Superior temporal gyrus (tissue), 1 donor: Measurements from ENCODE around the gene OXA1L.
"Not testable (repeated sequence)": the region's sequence is repeated elsewhere in the genome, so short reads cannot be mapped to it uniquely, and the experiment has no call there.

ENCODE experiments used
- DNase-seq: peaks from one replicate; pipeline ENCODE4 v3.0.0-alpha.2; 2016; ENCODE audit errors: extremely low spot score

OXA1L gene

GRCh38 chr14:22768947-22769346, 2.5 kb downstream of the OXA1L start:
- DNase-seq = no peak

DNA sequence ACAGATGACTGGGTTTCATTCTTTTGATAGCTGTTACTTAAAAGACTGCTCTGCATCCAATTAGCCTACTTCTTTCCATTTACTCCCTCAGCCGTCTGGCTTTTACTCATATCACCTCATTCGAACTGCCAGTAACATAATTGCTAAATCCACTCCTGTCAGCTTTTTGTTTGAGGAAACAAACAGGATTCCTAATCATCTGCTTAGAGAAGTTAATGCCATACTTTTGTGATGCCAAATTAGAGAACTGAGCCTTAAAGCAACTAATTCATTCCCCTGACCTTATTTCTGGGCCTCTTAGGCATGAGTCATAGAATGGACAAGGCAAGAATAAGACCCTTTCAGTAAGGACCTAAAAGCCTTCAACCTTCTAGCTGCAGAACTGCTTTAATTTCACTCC, 2.9 kb downstream of the OXA1L start:
- no peak for DNase-seq

DNA sequence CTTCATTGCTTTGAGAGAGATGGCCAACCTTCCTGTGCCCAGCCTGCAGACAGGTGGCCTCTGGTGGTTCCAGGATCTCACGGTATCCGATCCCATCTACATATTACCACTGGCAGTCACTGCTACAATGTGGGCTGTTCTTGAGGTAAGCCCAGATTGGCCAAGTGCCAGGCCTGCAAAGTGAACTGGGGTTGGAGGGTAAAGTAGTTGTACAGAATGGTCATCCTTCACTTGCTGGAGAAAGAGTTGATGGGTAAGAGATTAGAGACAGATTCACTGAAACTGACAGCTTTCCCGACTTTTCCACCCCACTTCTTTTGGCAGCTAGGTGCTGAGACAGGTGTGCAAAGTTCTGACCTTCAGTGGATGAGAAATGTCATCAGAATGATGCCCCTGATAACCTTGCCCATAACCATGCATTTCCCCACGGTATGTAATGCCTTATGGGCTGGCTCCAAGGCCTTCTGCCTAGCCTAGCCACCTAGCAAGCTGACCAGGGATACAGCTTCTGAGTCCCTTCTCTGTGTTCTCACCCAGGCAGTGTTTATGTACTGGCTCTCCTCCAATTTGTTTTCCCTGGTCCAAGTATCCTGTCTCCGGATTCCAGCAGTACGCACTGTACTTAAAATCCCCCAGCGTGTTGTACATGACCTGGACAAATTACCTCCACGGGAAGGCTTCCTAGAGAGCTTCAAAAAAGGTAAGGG, 4.1 kb downstream of the OXA1L start:
- no peak for DNase-seq

DNA sequence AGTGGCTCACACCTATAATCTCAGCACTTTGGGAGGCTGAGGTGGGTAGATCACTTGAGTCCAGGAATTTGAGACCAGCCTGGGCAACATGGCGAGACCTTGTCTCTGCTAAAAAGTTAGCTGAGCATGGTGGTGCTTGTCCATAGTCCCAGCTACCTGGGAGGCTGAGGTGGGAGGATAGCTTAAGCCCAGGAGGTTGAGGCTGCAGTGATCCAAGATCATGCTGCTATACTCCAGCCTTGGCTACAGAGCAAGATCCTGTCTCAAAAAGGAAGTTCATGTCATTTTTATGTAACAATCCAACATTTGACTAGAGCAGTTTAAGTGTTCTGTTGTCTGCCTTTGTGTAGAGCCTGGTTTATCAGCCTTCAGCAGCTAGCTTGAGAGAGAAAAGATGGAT, 6.2 kb downstream of the OXA1L start:
- no peak for DNase-seq

DNA sequence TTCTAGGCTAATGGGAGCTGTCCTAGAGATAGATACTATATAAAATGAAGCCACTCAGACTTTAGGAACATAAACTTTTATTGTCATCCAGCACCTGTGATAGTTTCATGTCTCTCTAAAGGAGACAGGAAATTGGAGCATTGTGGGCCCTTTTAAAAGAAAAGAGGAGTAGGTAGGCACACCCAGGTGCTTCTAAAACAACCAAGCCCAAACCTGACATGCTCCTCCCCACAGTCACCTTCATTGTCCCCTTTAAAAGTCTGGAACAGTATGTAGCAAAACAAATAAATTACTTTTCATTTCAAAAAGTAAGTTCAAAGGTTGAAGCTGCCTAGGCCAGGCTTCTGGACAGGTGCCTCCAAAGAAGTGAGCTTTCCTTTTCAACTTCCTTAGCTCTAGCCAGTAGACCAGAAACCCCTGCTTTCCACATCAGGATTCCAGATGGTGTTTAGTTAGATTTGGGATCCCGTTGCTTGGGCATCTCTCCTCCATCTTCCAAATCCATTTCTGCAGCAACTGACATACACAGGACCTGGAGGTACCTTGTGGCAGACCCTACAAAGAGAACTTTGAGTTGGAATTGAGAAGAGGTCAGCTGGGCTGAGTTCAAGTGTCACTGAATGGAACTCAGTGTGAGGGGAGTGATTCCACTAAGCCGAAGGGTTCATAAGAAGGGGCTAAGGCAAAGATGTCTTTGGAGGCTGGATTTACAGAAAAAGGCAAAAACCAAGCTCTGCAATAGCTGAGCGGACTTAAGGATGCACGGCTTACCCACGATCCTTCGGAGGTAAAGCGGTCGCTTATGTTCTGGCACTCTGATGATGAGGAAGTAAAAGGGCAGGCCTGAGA, 6.9 kb downstream of the OXA1L start:
- no peak for DNase-seq

DNA sequence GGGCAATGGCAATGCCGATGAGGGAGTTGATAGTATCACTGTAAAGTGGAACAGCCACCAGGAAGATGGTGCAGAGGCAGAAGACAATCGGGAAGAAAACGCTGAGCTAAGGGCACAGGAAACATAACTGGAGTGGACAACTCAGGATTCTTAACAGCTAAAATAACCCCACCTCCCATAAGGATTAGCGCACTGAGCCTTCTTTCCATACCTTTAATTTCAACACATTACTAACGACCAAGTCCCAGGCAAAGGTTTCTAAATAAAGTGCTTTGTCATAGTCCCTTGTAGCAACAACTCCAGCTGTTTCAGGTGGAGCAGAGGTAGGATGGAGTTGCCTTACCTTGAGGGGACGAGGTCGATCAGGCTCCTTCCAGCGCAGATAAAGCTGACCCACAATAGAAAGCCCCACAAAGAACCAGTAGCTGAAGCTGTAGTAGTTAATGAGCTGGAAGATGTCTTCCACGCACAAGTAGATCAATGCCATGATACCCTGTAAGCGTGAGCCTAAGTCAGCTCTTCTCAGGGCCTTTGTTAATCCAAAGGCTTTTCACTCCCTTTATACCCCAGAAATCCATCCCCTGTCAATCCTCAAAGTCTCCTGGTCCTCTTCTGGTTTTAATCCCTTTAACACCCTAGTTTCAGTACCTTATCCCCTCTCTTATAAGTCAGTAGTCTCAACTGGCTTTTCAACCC, 7.7 kb downstream of the OXA1L start:
- DNase-seq = no peak

DNA sequence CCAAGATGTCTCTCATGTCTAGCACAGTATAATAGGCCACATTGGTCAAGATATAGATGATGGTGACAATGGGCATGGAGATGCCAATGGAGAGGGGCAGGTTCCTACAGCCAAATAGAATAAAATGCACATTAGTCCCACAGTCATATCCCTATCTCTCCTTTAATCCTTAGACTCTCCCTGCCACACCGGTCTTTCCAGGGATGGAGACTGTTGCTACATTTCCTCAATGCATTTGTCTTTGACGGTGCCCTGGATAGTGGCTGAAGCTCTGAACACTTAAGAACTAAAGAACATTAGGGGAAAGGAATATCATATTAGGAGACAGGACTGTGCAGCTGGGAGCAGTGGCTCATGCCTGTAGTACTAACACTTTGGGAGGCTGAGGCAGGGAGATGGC, 9.7 kb downstream of the OXA1L start:
- no peak for DNase-seq

GRCh38 chr14:22776849-22777248, 10.4 kb downstream of the OXA1L start:
- DNase-seq = not testable (repeated sequence)

- no peak for DNase-seq
Measured at GRCh38 chr14:22778084-22778483, 11.6 kb downstream of the OXA1L start.

DNA sequence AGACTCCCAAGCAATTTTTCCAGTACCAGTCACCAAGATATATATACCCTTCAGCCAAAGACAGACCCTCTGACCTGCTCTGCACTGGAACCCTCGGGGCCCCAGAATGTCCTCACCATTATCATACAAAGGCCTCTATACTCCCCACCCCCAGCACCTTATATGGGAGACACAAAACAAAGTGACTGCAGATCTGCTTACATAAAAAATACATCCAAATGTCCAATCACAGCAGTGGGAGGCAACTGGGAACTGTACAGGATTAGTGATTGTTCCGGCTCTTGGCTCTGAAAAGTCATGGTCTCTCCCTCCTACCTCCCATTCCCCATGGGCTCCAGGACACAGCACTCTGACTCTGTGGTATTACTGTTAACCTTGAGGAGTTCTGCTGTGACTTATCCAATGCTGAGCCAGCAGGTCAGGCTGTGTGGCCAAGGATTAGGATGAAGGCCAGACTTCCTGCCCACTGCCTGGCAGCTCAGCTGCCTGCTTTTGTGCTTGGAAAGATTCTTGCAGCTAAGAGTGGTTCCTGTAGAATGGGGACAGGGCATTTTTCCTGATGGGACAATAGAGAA, 13.7 kb downstream of the OXA1L start:
- no peak for DNase-seq

- DNase-seq = no peak
Measured at GRCh38 chr14:22780941-22781300, 14.4 kb downstream of the OXA1L start.

- DNase-seq = no peak
Measured at GRCh38 chr14:22781301-22781991, 15.0 kb downstream of the OXA1L start.

DNA sequence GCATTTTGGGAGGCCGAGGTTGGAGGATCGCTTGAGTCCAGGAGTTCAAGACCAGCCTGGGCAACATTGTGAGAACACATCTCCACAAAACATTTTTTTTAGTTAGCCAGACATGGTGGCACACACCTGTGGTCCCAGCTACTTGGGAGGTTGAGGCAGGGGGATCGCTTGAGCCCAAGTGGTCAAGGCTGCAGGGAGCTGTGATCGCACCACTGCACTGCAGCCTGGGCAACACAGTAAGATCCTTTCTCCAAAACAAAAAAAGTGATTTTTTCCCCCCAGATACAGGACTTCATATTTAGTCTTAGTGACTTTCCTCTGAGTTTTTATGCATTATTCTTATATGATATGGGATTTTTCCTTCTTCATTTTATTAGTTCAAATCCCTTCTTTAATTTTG, 20.2 kb downstream of the OXA1L start:
- no peak for DNase-seq

- no peak for DNase-seq
Measured at GRCh38 chr14:22791301-22791700, 24.8 kb downstream of the OXA1L start.

DNA sequence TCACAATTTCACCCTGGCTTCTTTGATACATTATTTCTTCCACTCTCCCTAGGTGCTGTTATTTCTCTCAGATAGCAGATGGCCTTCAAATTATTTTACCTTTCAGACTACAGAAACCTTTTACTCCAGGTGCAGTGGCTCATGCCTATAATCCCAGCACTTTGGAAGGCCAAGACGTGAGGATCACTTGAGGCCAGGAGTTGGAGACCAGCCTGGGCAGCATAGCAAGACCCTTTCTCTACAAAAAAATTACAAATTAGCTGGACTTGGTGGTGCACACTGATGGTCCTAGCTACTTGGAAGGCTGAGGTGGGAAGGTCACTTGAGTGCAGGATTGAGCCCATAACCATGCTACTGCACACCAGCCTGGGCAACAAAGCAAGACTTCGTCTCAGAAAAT, 25.7 kb downstream of the OXA1L start:
- DNase-seq = no peak

GRCh38 chr14:22793550-22793949, 27.1 kb downstream of the OXA1L start:
- not testable (repeated sequence) for DNase-seq

GRCh38 chr14:22793976-22794375, 27.5 kb downstream of the OXA1L start:
- no peak for DNase-seq

DNA sequence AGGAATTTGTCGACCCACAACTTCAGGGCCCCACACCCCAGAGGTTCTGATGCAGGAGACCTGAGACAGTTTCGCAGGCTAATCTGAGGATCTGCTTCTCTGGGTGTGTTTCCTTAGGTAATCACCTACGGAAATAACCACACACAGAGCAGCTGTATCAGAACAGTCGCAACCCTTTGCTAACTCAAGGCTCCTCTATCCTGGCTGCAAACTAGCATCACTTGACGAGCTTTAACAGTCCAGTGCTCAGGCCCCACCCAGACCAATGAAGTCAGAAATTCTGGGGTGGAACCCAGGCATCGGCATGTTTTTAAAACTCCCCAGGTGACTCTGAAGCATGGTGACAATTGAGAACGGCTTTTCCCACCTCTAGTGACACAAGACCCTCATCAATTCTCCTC, 28.1 kb downstream of the OXA1L start:
- DNase-seq = no peak

- no peak for DNase-seq
Measured at GRCh38 chr14:22796087-22796707, 29.7 kb downstream of the OXA1L start.

- DNase-seq = no peak
Measured at GRCh38 chr14:22797017-22797917, 30.8 kb downstream of the OXA1L start.
